OCI-LY3 (cell line): Measurements from ENCODE around the gene EHBP1.

ENCODE experiments used
- H2AFZ ChIP-seq: fragments of 200-600, 300-600 bp; shearing (Covaris generic); 2 replicates; pipeline ENCODE4 v1.6.0; 2014; ENCODE audit warnings: antibody characterized with exemption, low read depth, low read length
- H3K27ac ChIP-seq: fragments of 200-600, 300-600 bp; sonication (generic); 2 replicates; pipeline ENCODE4 v1.5.1; 2014; ENCODE audit warnings: mild to moderate bottlenecking, low read length, moderate library complexity, mixed read lengths
- H3K27me3 ChIP-seq: fragments of 200-600, 300-600 bp; sonication (generic); 2 replicates; pipeline ENCODE4 v1.6.1; 2014; ENCODE audit warnings: low read depth, low read length, mixed read lengths
- H3K36me3 ChIP-seq: fragments of 200-600, 300-600 bp; sonication (generic); replicated peaks from 2 replicates; pipeline ENCODE3; 2014; ENCODE audit warnings: low read depth, low read length, mixed read lengths
- H3K4me1 ChIP-seq: fragments of 300-600, 200-600 bp; sonication (generic); 2 replicates; pipeline ENCODE4 v1.6.1; 2014; ENCODE audit warnings: low read length, mixed read lengths
- H3K4me2 ChIP-seq: fragments of 200-600, 300-600 bp; sonication (generic); 2 replicates; pipeline ENCODE4 v1.6.1; 2014; ENCODE audit warnings: low read length, mixed read lengths
- H3K4me3 ChIP-seq: fragments of 300-600, 200-600 bp; sonication (generic); 2 replicates; pipeline ENCODE4 v1.5.1; 2014; ENCODE audit warnings: antibody characterized with exemption, mild to moderate bottlenecking, low read length, moderate library complexity
- H3K79me2 ChIP-seq: fragments of 300-600, 200-600 bp; shearing (Covaris generic); 2 replicates; pipeline ENCODE4 v1.6.1; 2014; ENCODE audit warnings: mild to moderate bottlenecking, low read length, mixed read lengths
- H3K9ac ChIP-seq: fragments of 300-600, 200-600 bp; shearing (Covaris generic); 2 replicates; pipeline ENCODE4 v1.6.0; 2014; ENCODE audit warnings: mild to moderate bottlenecking, low read length, moderate library complexity
- H3K9me3 ChIP-seq: fragments of 200-600, 300-600 bp; shearing (Covaris generic); 2 replicates; pipeline ENCODE4 v1.6.1; 2014; ENCODE audit warnings: low read length, mixed read lengths; ENCODE audit not compliant: insufficient read depth
- H4K20me1 ChIP-seq: fragments of 200-600, 300-600 bp; sonication (generic); 2 replicates; pipeline ENCODE4 v1.6.1; 2016; ENCODE audit warnings: low read length, mixed read lengths; ENCODE audit not compliant: insufficient read depth
- EZH2phosphoT487 ChIP-seq: fragments of 200-600 bp; shearing (Covaris generic); IDR thresholded peaks from 2 replicates; pipeline ENCODE4 v1.6.1; 2018; ENCODE audit warnings: antibody characterized with exemption, mixed run types, low read depth
- TF ChIP-seq, protein P1 (sequence below): fragments of 200-600, 300-600 bp; sonication (generic); IDR thresholded peaks from 2 replicates; pipeline ENCODE4 v1.5.1; 2014; ENCODE audit warnings: antibody characterized with exemption, low read length, low read depth

Gene EHBP1

DNA sequence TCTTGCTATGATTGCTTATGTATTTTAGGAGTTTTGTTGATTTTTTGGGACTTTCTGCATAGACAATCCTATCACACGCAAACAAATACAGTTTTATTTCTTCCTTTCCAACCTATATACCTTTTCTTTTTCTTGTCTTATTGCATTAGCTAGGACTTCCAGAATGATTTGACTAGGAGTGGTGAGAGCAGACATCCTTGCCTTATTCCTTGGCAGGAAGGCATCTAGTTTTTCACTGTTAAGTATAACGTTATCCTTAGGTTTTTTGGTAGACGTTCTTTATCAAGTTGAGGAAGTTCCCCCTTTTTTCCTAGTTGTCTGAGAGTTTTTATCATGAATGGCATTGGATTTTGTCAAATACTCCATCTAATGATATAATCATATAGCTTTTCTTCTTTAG lies 25.8 kb downstream of the EHBP1 start:
- H3K9me3 ChIP-seq, result no peaks in the 10 kb centered on the region
- no peaks in the 10 kb centered on the region for H3K27me3 ChIP-seq
- H3K27ac ChIP-seq, result no peak overlapping the region
- TF ChIP-seq, protein P1, sequence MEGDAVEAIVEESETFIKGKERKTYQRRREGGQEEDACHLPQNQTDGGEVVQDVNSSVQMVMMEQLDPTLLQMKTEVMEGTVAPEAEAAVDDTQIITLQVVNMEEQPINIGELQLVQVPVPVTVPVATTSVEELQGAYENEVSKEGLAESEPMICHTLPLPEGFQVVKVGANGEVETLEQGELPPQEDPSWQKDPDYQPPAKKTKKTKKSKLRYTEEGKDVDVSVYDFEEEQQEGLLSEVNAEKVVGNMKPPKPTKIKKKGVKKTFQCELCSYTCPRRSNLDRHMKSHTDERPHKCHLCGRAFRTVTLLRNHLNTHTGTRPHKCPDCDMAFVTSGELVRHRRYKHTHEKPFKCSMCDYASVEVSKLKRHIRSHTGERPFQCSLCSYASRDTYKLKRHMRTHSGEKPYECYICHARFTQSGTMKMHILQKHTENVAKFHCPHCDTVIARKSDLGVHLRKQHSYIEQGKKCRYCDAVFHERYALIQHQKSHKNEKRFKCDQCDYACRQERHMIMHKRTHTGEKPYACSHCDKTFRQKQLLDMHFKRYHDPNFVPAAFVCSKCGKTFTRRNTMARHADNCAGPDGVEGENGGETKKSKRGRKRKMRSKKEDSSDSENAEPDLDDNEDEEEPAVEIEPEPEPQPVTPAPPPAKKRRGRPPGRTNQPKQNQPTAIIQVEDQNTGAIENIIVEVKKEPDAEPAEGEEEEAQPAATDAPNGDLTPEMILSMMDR, result no peak
- no peak for TF ChIP-seq EZH2phosphoT487
- H2AFZ ChIP-seq, result no peak overlapping the region
- peaks cover 13% of the 10 kb centered on the region for H3K79me2 ChIP-seq
- peaks cover 7% of the 10 kb centered on the region for H3K4me1 ChIP-seq
- H3K36me3 ChIP-seq, result no peaks in the 10 kb centered on the region
- no peaks in the 10 kb centered on the region for H4K20me1 ChIP-seq
- H3K4me3 ChIP-seq, result no peak overlapping the region
- no peak overlapping the region for H3K4me2 ChIP-seq
- H3K9ac ChIP-seq, result no peak overlapping the region

DNA sequence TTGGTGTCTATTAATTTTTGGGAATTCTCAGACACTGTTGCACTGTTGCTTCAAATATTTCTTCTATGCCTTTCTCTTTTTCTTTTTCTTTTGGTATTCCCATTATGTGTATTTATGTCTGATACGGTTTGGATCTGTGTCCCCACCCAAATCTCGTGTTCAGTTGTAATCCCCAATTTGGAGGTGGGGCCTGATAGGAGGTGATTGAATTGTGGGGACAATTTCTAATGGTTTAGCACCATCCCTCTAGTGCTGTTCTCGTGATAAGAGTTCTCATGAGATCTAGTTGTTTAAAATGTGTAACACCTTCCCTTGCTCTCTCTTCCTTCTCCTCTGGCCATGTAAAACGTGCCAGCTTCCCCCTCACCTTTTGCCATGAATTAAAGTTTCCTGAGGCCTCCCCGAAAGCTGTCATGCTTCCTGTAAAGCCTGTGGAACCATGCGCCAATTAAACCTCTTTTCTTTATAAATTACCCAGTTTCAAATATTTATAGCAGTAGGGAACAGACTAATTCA lies 26.8 kb downstream of the EHBP1 start:
- H3K4me3 ChIP-seq, result no peak overlapping the region
- no peak for TF ChIP-seq EZH2phosphoT487
- TF ChIP-seq, protein P1, result no peak
- H3K9me3 ChIP-seq, result no peaks in the 10 kb centered on the region
- no peak overlapping the region for H3K9ac ChIP-seq
- no peaks in the 10 kb centered on the region for H3K36me3 ChIP-seq
- peaks cover 13% of the 10 kb centered on the region for H3K79me2 ChIP-seq
- H4K20me1 ChIP-seq, result no peaks in the 10 kb centered on the region
- no peaks in the 10 kb centered on the region for H3K27me3 ChIP-seq
- H3K4me1 ChIP-seq, result peaks cover 3% of the 10 kb centered on the region
- H3K4me2 ChIP-seq, result no peak overlapping the region
- H3K27ac ChIP-seq, result no peak overlapping the region
- no peak overlapping the region for H2AFZ ChIP-seq

DNA sequence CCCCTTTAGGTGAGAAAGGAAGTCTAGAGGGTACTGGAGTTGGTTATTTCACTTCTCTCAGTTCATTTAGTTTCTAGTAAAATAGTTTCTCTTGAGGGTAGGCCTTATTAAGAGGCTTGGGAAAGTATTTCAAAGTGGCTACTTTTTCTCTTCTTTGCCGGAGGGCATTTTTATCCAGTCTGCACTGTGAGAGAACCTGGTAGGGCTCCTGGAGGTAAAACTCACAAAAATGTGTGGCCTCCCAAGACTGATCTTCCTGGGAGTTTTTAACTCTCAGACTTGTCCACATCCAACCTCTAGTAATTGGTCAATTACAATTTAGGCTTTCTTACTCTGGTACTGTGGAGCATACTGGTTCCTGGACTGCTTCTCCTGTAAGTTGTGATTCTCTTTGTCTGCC lies 28.0 kb downstream of the EHBP1 start:
- TF ChIP-seq, protein P1, result no peak
- no peak for TF ChIP-seq EZH2phosphoT487
- Histone ChIP-seq H3K27ac (no peak overlapping the region), H3K9ac (no peak overlapping the region), H2AFZ (no peak overlapping the region), H3K27me3 (no peaks in the 10 kb centered on the region), H3K36me3 (no peaks in the 10 kb centered on the region), H4K20me1 (no peaks in the 10 kb centered on the region), H3K4me3 (no peak overlapping the region), H3K4me1 (no peaks in the 10 kb centered on the region), H3K9me3 (no peaks in the 10 kb centered on the region), H3K79me2 (peaks cover 17% of the 10 kb centered on the region), H3K4me2 (no peak overlapping the region)

DNA sequence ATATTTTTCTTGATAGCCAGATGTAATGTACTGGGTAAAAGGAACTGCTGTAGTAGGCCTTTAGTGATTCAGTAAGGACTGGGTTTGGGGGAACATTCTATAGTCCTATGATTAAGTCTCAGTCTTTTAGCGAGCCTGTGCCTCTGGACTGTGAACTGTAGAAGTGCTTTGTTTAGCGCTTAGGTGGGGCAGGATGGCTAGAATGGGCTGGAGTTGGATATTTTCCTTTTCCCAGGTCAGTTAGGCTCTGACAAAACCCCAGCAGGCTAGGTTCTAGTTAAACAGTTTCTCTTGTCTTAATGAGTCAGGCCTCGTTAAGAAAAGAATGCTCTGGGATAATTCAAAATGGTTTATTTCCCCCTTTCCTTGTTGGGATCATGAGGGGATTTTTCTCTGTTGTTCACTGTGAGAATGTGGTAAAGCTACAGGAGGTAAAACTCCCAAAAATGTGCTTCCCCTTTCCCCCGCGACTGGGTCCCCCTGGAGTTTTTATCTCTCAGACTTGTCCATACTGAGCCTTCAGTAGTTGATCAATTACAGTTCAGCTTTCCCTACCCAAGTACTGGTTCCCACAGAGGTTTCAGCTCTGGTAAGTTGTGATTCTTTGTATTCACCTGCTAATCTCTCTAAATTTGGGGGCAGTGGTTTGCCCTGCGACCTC lies 31.5 kb downstream of the EHBP1 start:
- Histone ChIP-seq H3K36me3 (no peaks in the 10 kb centered on the region), H3K4me2 (no peak overlapping the region), H2AFZ (no peak overlapping the region), H3K27me3 (no peaks in the 10 kb centered on the region), H3K9ac (no peak overlapping the region), H3K4me3 (no peak overlapping the region), H3K9me3 (no peaks in the 10 kb centered on the region), H3K27ac (no peak overlapping the region), H3K79me2 (peaks cover 17% of the 10 kb centered on the region), H4K20me1 (no peaks in the 10 kb centered on the region), H3K4me1 (no peaks in the 10 kb centered on the region)
- no peak for TF ChIP-seq EZH2phosphoT487
- TF ChIP-seq, protein P1, result no peak
